Motor neuron (in vitro differentiated cells): Measurements from ENCODE around the gene SPTBN4. TPM values are rescaled to one million over a fixed set of nuclear protein-coding genes. Genes with fewer than 3 reads are reported as not detected.
"Not testable (repeated sequence)": the region's sequence is repeated elsewhere in the genome, so short reads cannot be mapped to it uniquely, and the experiment has no call there.

ENCODE experiments used
- ATAC-seq, 8 experiments: fragments of 200-7000 bp; cut with Tn5 transposase; replicated peaks in 6 of 8; 2 replicates each; pipeline ENCODE4 v1.8.0; 2021; ENCODE audit warnings: mild to moderate bottlenecking in 8 of 8, moderate library complexity in 8 of 8
- H3K27ac ChIP-seq, 2 donors: fragments of 250-450 bp; sonication (Bioruptor Pico); 2 replicates each; pipeline ENCODE4 v1.9.0; 2021; ENCODE audit warnings: antibody characterized with exemption in 2 of 2, mild to moderate bottlenecking in 2 of 2, moderate library complexity in 1 of 2
- H3K4me1 ChIP-seq, 2 donors: fragments of 250-450 bp; sonication (Bioruptor Pico); replicated peaks in 1 of 2; 2 replicates each; pipeline ENCODE4 v1.6.1; 2021; ENCODE audit warnings: antibody characterized with exemption in 2 of 2, mild to moderate bottlenecking in 2 of 2, moderate library complexity in 1 of 2
- H3K4me3 ChIP-seq, 5 donors: fragments of 250-450 bp; sonication (Bioruptor Pico); 2 replicates each; pipeline ENCODE4 v1.9.0; 2021; ENCODE audit warnings: antibody characterized with exemption in 5 of 5, mild to moderate bottlenecking in 5 of 5, moderate library complexity in 4 of 5
- WGBS, 10 experiments: fragments of 450-650 bp; shearing (Covaris generic); methylation state at CpG; one replicate each; pipeline ENCODE4 v1.0.0; 2022; 5-methylcytosine and 5-hydroxymethylcytosine counted together
- in situ Hi-C, 9 experiments: fragments of 400-800 bp; cut with MboI; loops; one replicate each; pipeline ENCODE4 v1.15.0; 2021; ENCODE audit warnings: low sequenced_read_pairs in 9 of 9, low pct_unique_long_range_greater_than_20kb in 2 of 9; ENCODE audit not compliant: unreplicated experiment in 9 of 9
- total RNA-seq, 8 experiments: library from RNA; unstranded; fragments of 300-600 nt; gene quantifications; 2 replicates each; pipeline versions ENCODE4 v1.2.3 to v1.2.4, GENCODE V29; 2022

The SPTBN4 gene
- total RNA-seq, 8 experiments from 2014 or later: 0.56 to 10.1 (median 3.0) TPM

DNA sequence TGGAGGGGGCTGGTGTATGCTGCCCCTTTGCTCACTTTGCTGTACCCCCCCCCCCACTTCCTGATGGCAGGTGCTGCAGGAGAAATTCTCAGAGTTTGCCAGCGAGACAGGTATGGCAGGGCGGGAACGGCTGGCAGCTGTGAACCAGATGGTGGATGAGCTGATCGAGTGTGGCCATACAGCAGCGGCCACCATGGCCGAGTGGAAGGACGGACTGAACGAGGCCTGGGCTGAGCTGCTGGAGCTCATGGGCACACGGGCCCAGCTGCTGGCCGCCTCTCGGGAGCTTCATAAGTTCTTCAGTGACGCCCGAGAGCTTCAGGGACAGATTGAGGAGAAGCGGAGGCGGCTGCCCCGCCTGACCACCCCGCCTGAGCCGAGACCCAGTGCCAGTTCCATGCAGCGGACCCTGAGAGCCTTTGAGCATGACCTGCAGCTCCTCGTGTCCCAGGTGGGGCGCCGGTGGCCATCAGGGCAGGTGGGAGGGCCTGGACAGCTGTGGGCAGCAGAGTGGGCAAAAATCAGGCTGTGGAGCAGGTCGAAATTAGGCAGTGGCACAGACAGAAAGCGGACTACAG is 90.2 kb downstream of the SPTBN4 start:
- Histone ChIP-seq H3K4me1 (no peaks in the 10 kb centered on the region), H3K27ac (no peak overlapping the region), H3K4me3 (no peak overlapping the region)
- in situ Hi-C loops: no loop called here
- ATAC-seq: no peak
- WGBS, 10 experiments: 36 to 100% (median 83%) methylated on average over 1 to 10 of the region's 24 CpGs; no CpG with 5 or more reads in 4 of the 10 experiments

DNA sequence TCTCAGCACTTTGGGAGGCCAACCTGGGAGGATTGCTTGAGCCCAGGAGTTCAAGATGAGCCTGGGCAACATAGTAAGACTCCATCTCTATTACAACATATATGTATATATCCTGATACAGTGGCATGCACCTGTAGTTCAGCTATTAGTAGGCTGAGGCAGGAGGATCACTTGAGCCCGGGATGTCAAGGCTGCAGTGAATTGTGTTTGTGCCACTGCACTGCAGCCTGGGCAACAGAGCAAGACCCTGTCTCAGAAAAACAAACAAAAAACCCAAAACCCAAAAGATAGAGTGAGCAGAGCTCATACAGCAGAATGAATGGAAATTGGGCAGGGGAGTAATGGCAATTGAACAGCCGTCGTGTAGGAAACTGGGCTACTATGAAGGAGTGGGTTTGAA is 92.6 kb downstream of the SPTBN4 start:
- no peak for ATAC-seq
- no peaks in the 10 kb centered on the region for H3K4me1 ChIP-seq
- in situ Hi-C loops: no loop called here
- no peak overlapping the region for H3K4me3 ChIP-seq
- H3K27ac ChIP-seq: no peak overlapping the region
- 65 to 100% (median 79%) methylated on average over 1 to 3 of the region's 3 CpGs; no CpG with 5 or more reads in 1 of the 10 experiments for WGBS, 10 experiments

DNA sequence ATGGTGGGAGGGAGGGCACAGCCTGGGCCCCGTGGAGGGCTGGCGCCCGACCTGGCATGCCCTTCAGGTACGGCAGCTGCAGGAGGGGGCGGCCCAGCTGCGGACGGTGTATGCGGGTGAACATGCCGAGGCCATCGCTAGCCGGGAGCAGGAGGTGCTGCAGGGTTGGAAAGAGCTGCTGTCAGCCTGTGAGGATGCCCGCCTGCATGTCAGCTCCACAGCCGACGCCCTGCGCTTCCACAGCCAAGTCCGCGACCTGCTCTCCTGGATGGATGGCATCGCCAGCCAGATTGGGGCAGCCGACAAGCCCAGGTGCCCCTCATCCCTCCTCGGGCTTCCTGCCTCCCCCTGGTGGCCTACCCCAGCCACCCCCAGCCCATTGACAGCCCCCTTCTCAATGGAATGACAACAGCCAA is 93.3 kb downstream of the SPTBN4 start:
- no peak overlapping the region for H3K4me3 ChIP-seq
- H3K27ac ChIP-seq: no peak overlapping the region
- no peaks in the 10 kb centered on the region for H3K4me1 ChIP-seq
- 13 to 70% (median 51%) methylated on average over 4 to 14 of the region's 20 CpGs; no CpG with 5 or more reads in 7 of the 10 experiments for WGBS, 10 experiments
- in situ Hi-C loops: no loop called here
- ATAC-seq: no peak

- Histone ChIP-seq H3K4me3 (no peak overlapping the region), H3K27ac (no peak overlapping the region), H3K4me1 (no peaks in the 10 kb centered on the region)
- ATAC-seq: no peak
- in situ Hi-C loops: no loop called here
- 17 to 100% (median 38%) methylated on average over 1 to 3 of the region's 4 CpGs; no CpG with 5 or more reads in 3 of the 10 experiments for WGBS, 10 experiments
Observed at GRCh38 chr19:40561947-40562346, 95.1 kb downstream of the SPTBN4 start.

GRCh38 chr19:40564535-40564934 is 97.7 kb downstream of the SPTBN4 start:
- H3K4me1 ChIP-seq, H3K4me3 ChIP-seq: not testable (repeated sequence)
- 33 to 86% (median 80%) methylated on average over 1 of the region's 1 CpG; no CpG with 5 or more reads in 7 of the 10 experiments for WGBS, 10 experiments

GRCh38 chr19:40565355-40565754 is 98.6 kb downstream of the SPTBN4 start:
- Histone ChIP-seq H3K27ac (no peak overlapping the region), H3K4me1 (peaks cover 0 to 9% of the 10 kb centered on the region in 2 donors), H3K4me3 (no peak overlapping the region)
- 100% methylated on average over 1 of the region's 7 CpGs; no CpG with 5 or more reads in 9 of the 10 experiments for WGBS, 10 experiments
- in situ Hi-C loops: no loop called here
- no peak for ATAC-seq

More at GRCh38 chr19:40564535-40564934, 97.7 kb downstream of the SPTBN4 start:
- ATAC-seq, in situ Hi-C loops, H3K27ac ChIP-seq: not testable (repeated sequence)

DNA sequence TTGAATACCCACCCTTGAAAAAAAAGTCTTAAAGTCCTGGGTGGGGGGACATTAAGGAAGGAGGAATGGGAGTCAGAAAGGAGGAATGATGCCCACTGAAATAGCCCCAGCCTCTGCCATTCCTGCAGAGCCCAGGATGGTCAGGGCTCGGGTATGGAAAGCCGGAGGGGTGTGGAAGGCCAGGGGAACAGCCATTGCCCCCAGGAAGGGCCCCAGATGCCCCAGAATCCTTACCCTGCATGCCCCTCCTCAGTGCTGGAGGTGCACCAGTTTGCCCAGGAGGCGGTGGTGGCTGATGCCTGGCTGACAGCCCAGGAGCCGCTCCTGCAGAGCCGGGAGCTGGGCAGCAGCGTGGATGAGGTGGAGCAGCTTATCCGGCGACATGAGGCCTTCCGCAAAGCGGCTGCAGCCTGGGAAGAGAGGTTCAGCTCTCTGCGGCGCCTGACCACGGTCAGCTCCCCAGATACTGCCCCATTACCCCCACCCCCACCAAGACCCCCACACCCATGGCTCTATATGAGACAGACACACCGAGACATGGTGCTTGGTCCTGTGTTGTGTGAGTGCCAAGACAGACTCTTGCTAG is 99.2 kb downstream of the SPTBN4 start:
- Histone ChIP-seq H3K4me1 (peaks cover 0 to 10% of the 10 kb centered on the region in 2 donors), H3K4me3 (no peak overlapping the region), H3K27ac (no peak overlapping the region)
- ATAC-seq: no peak
- in situ Hi-C loops: no loop called here
- WGBS, 10 experiments: 100% methylated on average over 1 of the region's 14 CpGs; no CpG with 5 or more reads in 9 of the 10 experiments

DNA sequence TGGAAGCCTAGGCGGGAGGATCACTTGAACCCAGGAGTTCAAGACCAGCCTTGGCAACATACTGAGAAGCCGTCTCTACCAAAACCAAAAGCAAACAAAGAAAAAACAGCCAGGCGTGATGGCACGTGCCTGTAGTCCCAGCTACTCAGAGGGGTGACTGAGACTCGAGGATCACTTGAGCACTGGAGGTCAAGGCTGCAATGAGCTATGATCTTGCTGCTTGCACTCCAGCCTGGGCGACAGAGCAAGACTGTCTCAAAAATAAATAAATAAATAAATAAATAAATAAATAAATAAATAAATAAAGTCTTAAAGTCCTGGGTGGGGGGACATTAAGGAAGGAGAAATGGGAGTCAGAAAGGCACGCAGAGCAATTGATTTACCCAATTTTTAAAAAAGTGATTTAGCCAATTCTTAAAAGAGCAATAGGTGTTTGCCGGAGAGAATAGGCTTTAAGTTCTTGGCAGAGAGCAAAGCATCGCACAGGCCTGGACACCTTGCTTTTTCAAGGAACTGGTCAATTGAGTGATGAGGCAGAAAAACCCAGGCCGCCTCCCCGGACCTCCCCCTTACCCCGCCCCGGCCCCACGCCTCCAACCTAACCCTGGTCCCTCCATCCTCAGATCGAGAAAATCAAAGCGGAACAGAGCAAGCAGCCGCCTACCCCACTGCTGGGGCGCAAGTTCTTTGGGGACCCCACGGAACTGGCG is 100.4 kb downstream of the SPTBN4 start:
- in situ Hi-C loops: no loop called here
- H3K4me1 ChIP-seq: peaks cover 0 to 13% of the 10 kb centered on the region in 2 donors
- WGBS, 10 experiments: 10 to 84% (median 46%) methylated on average over 2 to 15 of the region's 20 CpGs
- no peak overlapping the region for H3K27ac ChIP-seq
- ATAC-seq: no peak
- peak overlapping the region in 1 of 5 donors; percentile 21 for H3K4me3 ChIP-seq

DNA sequence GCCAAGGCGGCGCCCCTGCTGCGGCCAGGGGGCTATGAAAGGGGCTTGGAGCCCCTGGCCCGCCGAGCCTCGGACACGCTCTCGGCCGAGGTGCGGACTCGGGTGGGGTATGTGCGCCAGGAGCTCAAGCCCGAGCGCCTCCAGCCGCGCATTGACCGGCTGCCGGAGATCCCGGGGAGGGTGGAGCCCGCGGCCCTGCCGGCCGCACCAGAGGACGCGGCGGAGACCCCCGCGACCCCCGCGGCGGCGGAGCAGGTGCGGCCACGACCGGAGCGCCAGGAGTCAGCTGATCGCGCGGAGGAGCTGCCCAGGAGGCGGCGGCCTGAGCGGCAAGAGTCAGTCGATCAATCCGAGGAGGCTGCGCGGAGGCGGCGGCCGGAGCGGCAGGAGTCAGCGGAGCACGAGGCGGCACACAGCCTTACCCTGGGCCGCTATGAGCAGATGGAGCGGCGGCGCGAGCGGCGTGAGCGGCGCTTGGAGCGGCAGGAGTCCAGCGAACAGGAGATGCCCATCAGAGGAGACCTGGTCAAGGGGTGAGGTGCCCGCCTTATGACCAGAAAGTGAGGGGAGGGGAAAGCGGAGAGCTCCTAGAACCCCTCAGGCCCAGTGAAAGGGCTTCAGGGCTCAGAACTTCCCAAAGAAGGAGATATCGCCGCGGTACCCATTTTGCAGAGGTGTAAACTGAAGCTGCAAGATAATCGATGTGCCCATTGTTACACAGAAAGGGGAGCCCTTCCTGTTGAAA is 101.1 kb downstream of the SPTBN4 start:
- ATAC-seq: no peak
- in situ Hi-C loops: no loop called here
- Histone ChIP-seq H3K27ac (no peak overlapping the region), H3K4me1 (peaks cover 0 to 13% of the 10 kb centered on the region in 2 donors), H3K4me3 (peak overlapping the region in 2 of 5 donors; percentile 5 to 21)
- WGBS, 10 experiments: 0 to 20% (median 5%) methylated on average over 1 to 7 of the region's 70 CpGs; no CpG with 5 or more reads in 6 of the 10 experiments

DNA sequence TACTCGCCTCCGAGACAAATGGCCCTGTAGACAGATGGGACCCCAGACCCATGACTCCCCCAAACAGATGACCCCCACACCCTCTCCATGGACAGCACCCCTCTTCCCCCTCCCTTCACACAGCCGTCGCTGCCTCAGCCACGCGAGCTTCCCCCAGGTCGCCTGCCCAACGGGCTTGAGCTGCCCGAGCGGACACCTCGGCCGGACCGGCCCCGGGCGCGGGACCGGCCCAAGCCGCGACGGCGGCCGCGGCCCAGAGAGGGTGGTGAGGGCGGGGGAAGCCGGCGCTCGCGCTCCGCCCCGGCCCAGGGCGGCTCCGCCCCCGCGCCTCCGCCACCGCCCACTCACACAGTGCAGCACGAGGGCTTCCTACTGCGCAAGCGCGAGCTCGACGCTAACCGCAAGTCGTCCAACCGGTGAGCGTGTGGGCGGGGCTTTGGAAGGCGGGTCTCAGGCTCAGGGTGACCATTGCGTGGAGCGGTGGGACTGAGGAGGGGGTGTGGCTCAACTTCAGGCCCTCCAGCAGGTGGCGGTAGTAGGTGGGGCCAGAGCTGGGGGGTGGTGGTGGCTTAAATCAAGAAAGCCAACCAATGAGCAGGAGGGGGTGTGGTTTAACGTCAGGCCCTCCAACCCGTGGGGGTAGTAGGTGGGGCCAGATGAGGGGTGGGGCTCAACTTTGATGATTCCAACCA is 103.7 kb downstream of the SPTBN4 start:
- in situ Hi-C loops: no loop called here
- WGBS, 10 experiments: no CpG with 5 or more reads among the region's 53 CpGs
- peak overlapping the region; percentile 35 to 44 (median 40) for H3K4me3 ChIP-seq
- H3K27ac ChIP-seq: no peak overlapping the region
- peaks cover 0 to 13% of the 10 kb centered on the region in 2 donors for H3K4me1 ChIP-seq
- ATAC-seq: peak; percentile 89 to 97 (median 95)

DNA sequence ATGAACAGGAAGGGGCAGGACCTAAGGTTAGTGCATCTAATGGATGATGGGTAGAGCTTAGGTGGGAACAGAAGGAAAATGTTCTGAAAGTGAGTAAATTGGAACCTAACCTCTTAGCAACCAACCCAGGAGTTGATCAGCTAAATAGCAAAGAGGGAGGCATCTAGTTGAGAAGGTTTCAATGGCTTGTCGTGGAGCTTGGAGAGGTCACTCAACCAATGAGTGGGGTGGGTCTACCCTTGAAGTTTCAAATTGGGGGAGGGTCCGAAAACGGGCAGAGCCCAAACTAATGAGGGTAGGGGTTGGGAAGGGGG is 104.2 kb downstream of the SPTBN4 start:
- Histone ChIP-seq H3K27ac (no peak overlapping the region), H3K4me1 (peaks cover 0 to 13% of the 10 kb centered on the region in 2 donors), H3K4me3 (peak overlapping the region in 4 of 5 donors; percentile 3 to 15 (median 6))
- 0 to 33% (median 20%) methylated on average over 1 to 2 of the region's 3 CpGs; no CpG with 5 or more reads in 7 of the 10 experiments for WGBS, 10 experiments
- in situ Hi-C loops: no loop called here
- ATAC-seq: no peak

- no peak overlapping the region for H3K27ac ChIP-seq
- H3K4me3 ChIP-seq: no peak overlapping the region
- no peak for ATAC-seq
- in situ Hi-C loops: no loop called here
- 65 to 80% (median 75%) methylated on average over 1 to 9 of the region's 10 CpGs; no CpG with 5 or more reads in 5 of the 10 experiments for WGBS, 10 experiments
- H3K4me1 ChIP-seq: peaks cover 0 to 13% of the 10 kb centered on the region in 2 donors
Observed at GRCh38 chr19:40571831-40572495, 105.2 kb downstream of the SPTBN4 start.
